Smooth muscle cell (in vitro differentiated cells): Measurements from ENCODE around the gene CTNNA1. TPM values are rescaled to one million over a fixed set of nuclear protein-coding genes. Genes with fewer than 3 reads are reported as not detected.

Source experiments
- DNase-seq: peaks from one replicate; lab custom pipeline; 2025; ENCODE audit not compliant: unreplicated experiment; lab: John Stamatoyannopoulos, UW
- H2AFZ ChIP-seq: fragments of 200-600 bp; sonication (generic); 2 replicates; pipeline ENCODE4 v1.6.0; 2016; ENCODE audit warnings: antibody characterized with exemption, low read depth, mild to moderate bottlenecking
- H3F3A ChIP-seq: fragments of 200-600 bp; sonication (generic); 2 replicates; pipeline ENCODE4 v1.6.0; 2017; ENCODE audit warnings: antibody characterized with exemption, low read depth
- H3K27ac ChIP-seq: fragments of 200-600 bp; sonication (generic); 2 replicates; pipeline ENCODE4 v1.5.1; 2016; ENCODE audit warnings: low read depth, mild to moderate bottlenecking
- H3K27me3 ChIP-seq: fragments of 200-600 bp; sonication (generic); 2 replicates; pipeline ENCODE4 v1.6.1; 2016; ENCODE audit warnings: low read depth, mild to moderate bottlenecking
- H3K36me3 ChIP-seq: fragments of 200-600 bp; sonication (generic); 2 replicates; pipeline ENCODE4 v1.5.1; 2016; ENCODE audit warnings: low read depth
- H3K4me1 ChIP-seq: fragments of 200-600 bp; sonication (generic); 2 replicates; pipeline ENCODE4 v1.5.1; 2016; ENCODE audit warnings: low read depth
- H3K4me2 ChIP-seq: fragments of 200-600 bp; sonication (generic); 2 replicates; pipeline ENCODE4 v1.6.0; 2016; ENCODE audit warnings: mild to moderate bottlenecking
- H3K4me3 ChIP-seq: fragments of 200-600 bp; sonication (generic); 2 replicates; pipeline ENCODE4 v1.5.1; 2016; ENCODE audit warnings: mild to moderate bottlenecking
- H3K79me2 ChIP-seq: fragments of 200-600 bp; sonication (generic); 2 replicates; pipeline ENCODE4 v1.6.0; 2016; ENCODE audit warnings: low read depth, mild to moderate bottlenecking
- H3K9ac ChIP-seq: fragments of 200-600 bp; sonication (generic); 2 replicates; pipeline ENCODE4 v1.6.0; 2016; ENCODE audit warnings: low read depth
- H3K9me3 ChIP-seq: fragments of 200-600 bp; sonication (generic); replicated peaks from 2 replicates; pipeline ENCODE4 v1.5.1; 2016; ENCODE audit warnings: low read depth
- H4K20me1 ChIP-seq: fragments of 200-600 bp; sonication (generic); 2 replicates; pipeline ENCODE4 v1.6.0; 2016; ENCODE audit warnings: low read depth
- WGBS: methylation state at CpG from one replicate; pipeline ENCODE4 v1.1.7; 2016; ENCODE audit warnings: low lambda C conversion rate; 5-methylcytosine and 5-hydroxymethylcytosine counted together
- polyA plus RNA-seq: library from polyadenylated mRNA; unstranded; fragments of >200 nt; fragmentation: Nextera tagmentation; extraction: Ambion mirVana; gene quantifications from 2 replicates; pipeline ENCODE4 v1.2.1, GENCODE V29; 2016
- total RNA-seq: library from RNA; depleted of rRNA; stranded (reverse); fragments of >200 nt; gene quantifications from 2 replicates; pipeline ENCODE4 v1.2.3, GENCODE V29; 2014
- TF ChIP-seq, protein P1 (sequence below): fragments of 200-600 bp; sonication (generic); IDR thresholded peaks from 2 replicates; pipeline ENCODE4 v1.5.1; 2017; ENCODE audit warnings: borderline replicate concordance, mild to moderate bottlenecking, antibody characterized with exemption; ENCODE audit not compliant: insufficient read depth, poor library complexity, severe bottlenecking

The CTNNA1 gene
- total and polyA plus RNA-seq, 2 experiments from 2014 or later, result 149 to 251 TPM

- peak overlapping the region; percentile 82 for H3K27ac ChIP-seq
- H4K20me1 ChIP-seq, result peaks cover 100% of the 10 kb centered on the region
Observed at GRCh38 chr5:138844125-138844461, 90.9 kb downstream of the CTNNA1 start.

GRCh38 chr5:138844812-138845513, 91.7 kb downstream of the CTNNA1 start:
- H3K36me3 ChIP-seq, result no peaks in the 10 kb centered on the region
- peak overlapping the region; percentile 11 for H3K9ac ChIP-seq
- peaks cover 27% of the 10 kb centered on the region for H3K4me1 ChIP-seq
- WGBS, result 35% methylated on average over 6 of the region's 6 CpGs
- H3K79me2 ChIP-seq, result peaks cover 95% of the 10 kb centered on the region
- H3K4me3 ChIP-seq, result no peak overlapping the region
- peaks cover 100% of the 10 kb centered on the region for H4K20me1 ChIP-seq
- H3F3A ChIP-seq, result peaks cover 19% of the 10 kb centered on the region
- H3K4me2 ChIP-seq, result peak overlapping the region; percentile 64
- TF ChIP-seq, protein P1, sequence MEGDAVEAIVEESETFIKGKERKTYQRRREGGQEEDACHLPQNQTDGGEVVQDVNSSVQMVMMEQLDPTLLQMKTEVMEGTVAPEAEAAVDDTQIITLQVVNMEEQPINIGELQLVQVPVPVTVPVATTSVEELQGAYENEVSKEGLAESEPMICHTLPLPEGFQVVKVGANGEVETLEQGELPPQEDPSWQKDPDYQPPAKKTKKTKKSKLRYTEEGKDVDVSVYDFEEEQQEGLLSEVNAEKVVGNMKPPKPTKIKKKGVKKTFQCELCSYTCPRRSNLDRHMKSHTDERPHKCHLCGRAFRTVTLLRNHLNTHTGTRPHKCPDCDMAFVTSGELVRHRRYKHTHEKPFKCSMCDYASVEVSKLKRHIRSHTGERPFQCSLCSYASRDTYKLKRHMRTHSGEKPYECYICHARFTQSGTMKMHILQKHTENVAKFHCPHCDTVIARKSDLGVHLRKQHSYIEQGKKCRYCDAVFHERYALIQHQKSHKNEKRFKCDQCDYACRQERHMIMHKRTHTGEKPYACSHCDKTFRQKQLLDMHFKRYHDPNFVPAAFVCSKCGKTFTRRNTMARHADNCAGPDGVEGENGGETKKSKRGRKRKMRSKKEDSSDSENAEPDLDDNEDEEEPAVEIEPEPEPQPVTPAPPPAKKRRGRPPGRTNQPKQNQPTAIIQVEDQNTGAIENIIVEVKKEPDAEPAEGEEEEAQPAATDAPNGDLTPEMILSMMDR, result no peak
- H3K27ac ChIP-seq, result peak overlapping the region; percentile 82
- no peaks in the 10 kb centered on the region for H3K27me3 ChIP-seq
- H3K9me3 ChIP-seq, result no peaks in the 10 kb centered on the region
- no peak for DNase-seq
- no peak overlapping the region for H2AFZ ChIP-seq

More at GRCh38 chr5:138844125-138844461, 90.9 kb downstream of the CTNNA1 start:
- H3K4me3 ChIP-seq, result no peak overlapping the region
- H3K27me3 ChIP-seq, result no peaks in the 10 kb centered on the region
- DNase-seq, result no peak
- H3K9ac ChIP-seq, result peak overlapping the region; percentile 11
- no peaks in the 10 kb centered on the region for H3K36me3 ChIP-seq
- H3K4me2 ChIP-seq, result peak overlapping the region; percentile 64
- peaks cover 21% of the 10 kb centered on the region for H3F3A ChIP-seq
- 86% methylated on average over 4 of the region's 4 CpGs for WGBS
- no peaks in the 10 kb centered on the region for H3K9me3 ChIP-seq
- H3K4me1 ChIP-seq, result peaks cover 19% of the 10 kb centered on the region
- H2AFZ ChIP-seq, result no peak overlapping the region
- TF ChIP-seq, protein P1, result no peak
- peaks cover 95% of the 10 kb centered on the region for H3K79me2 ChIP-seq

GRCh38 chr5:138849439-138849838, 96.2 kb downstream of the CTNNA1 start:
- Histone ChIP-seq H3K9ac (no peak overlapping the region), H3K4me1 (peaks cover 17% of the 10 kb centered on the region), H3K79me2 (peaks cover 96% of the 10 kb centered on the region), H3K4me3 (no peak overlapping the region), H3K27ac (peak overlapping the region; percentile 21), H4K20me1 (peaks cover 98% of the 10 kb centered on the region), H3K27me3 (no peaks in the 10 kb centered on the region), H3K9me3 (no peaks in the 10 kb centered on the region), H3F3A (peaks cover 9% of the 10 kb centered on the region), H3K36me3 (no peaks in the 10 kb centered on the region), H3K4me2 (peak overlapping the region; percentile 32), H2AFZ (no peak overlapping the region)
- no peak for DNase-seq
- TF ChIP-seq, protein P1, result no peak
- WGBS, result 26% methylated on average over 3 of the region's 3 CpGs

DNA sequence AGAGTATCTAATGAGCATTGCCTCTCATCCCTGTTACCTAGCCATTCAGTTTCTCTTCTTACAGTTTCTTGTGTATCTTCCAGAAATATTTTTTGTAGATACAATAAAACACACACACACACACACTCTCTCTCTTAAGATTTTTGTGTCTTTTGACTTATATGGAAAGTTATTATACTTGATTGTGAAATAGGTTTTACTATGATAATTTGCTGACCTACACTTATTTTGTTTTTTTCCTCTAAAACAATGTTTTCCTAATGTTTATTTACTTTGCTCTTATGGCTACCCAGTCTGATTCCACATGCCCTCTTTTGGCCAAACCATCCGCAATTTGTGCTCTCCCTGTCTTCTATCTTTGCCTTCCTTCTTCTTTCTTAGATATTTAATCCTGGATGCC, 96.7 kb downstream of the CTNNA1 start:
- TF ChIP-seq, protein P1, result no peak
- Histone ChIP-seq H3K79me2 (peaks cover 96% of the 10 kb centered on the region), H2AFZ (no peak overlapping the region), H3K9me3 (no peaks in the 10 kb centered on the region), H3K4me3 (no peak overlapping the region), H3K27me3 (no peaks in the 10 kb centered on the region), H3K9ac (no peak overlapping the region), H4K20me1 (peaks cover 98% of the 10 kb centered on the region), H3K27ac (peak overlapping the region; percentile 21), H3F3A (peaks cover 5% of the 10 kb centered on the region), H3K36me3 (no peaks in the 10 kb centered on the region), H3K4me2 (peak overlapping the region; percentile 32), H3K4me1 (peaks cover 13% of the 10 kb centered on the region)
- WGBS, result 79% methylated on average over 1 of the region's 1 CpG
- no peak for DNase-seq
